Stimulated activated CD8-positive, alpha-beta memory T cell treated with anti-CD3 and anti-CD28 coated beads, Interleukin-15, amount 100 ng/mL, for 1 hour (primary cell): Measurements from ENCODE around the gene ZBTB16.

Experiments used
- DNase-seq: peaks from one replicate; pipeline ENCODE4 v3.0.0-alpha.2; 2020; ENCODE audit warnings: low read depth

Gene ZBTB16

DNA sequence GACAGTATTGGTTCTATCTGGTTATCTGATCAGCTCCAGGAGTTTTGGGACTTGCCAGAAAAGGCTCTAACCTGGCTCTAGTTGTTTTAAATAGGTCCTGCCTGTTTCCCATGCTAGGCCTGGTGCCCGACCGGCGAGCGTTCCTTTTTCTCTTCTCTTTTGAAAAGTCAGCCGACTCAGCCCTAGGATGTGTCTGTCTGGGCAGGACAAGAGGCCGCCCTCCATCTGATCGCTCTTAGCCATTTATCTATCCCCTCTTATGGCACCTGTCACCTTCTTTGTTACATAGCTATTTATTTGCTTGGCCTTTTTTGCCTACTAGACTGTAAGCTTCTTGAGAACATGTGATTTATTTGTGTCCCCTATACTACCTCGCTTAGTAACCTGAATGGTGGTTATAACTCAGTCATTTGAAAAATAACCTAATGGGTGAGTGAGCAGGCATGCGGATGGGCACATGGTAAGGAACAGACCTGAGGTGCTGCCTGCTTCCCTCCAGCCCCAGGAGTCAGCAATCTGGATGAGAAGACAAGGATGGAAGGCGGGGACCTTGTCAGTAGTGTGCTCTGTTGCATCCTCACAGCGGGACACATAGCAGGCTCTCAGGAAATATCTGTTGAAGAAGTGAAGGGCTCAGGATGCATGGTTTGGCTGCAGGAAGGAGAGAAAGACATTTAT is 108.4 kb downstream of the ZBTB16 start:
- DNase-seq: no peak

DNA sequence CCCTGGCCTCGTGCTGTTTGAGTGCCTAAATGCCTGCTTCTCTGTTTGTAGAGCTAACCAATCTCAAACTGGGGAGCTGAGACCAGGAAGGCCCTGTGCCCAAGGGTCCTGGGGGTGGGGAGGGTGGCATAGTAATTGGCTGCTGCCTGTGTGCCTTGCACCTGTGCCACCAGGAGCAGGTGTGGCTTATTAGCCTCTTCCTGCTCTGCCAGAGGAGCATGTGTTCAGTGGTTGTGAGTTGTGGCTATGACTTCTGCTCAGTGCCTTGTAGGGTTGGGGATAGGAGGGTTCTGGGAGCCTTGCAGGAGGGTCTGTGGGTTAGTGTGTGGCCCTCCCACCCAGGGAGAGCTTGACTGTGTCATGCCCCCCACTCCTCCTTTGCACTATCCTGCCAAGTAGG is 109.2 kb downstream of the ZBTB16 start:
- no peak for DNase-seq

DNA sequence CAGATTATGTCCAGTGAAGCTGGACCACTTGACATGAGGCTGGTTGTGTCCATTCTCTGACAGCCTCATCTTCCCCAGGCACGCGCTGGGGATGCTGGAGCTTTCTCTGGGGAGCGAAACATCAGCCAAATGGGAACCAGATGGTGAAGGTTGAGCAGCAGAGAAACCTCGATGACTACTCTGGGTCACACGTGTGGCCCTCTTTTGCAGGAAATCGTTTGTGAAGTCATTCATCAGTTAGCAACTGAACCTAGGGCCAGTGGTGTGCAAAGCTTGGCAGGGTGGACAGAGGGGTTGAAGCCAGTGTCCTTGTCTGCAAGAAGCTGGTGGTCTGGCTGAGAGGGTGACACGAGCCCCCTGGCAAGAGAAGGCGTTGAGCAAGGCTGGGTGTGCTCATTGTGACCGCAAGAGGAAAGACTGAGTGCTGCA is 109.8 kb downstream of the ZBTB16 start:
- DNase-seq: no peak

DNA sequence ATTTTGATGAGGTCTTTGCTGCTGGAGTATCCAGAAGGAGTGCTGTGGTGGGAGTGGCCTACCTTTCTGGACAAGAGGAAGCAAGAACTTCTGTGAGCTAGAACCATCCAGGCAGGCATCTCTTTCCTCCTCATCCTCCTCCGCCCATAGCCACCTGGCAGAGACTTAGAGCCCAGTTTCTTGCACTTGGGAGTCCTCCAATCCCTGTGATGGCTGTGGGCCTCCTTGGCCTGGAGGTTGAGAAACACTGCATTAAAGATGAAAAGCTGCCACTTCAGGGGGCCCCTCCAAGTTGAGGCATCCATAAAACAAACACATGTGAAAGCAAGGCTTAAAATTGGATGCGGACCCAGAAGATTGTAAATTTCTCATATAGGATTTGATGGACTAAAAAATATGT is 110.3 kb downstream of the ZBTB16 start:
- DNase-seq: no peak

DNA sequence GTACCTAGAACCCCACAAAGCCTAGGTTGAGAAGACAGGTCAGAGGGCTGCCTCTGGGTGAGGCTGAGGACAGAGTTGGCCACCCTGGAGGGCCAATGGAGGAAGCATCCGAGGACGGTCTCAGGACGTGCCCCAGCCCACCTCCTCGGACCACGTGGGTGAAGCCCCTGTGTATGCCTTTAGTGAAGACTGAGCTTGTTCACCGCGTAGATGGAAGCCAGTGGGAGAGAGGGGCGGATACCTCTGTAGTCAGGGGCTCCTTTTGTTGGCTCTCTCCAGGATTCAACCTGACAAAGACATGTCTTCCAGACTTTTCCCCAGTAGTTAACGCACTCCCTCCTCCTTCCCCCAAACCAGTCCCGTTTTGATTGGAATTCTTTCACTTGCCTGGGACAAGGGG is 110.7 kb downstream of the ZBTB16 start:
- no peak for DNase-seq

DNA sequence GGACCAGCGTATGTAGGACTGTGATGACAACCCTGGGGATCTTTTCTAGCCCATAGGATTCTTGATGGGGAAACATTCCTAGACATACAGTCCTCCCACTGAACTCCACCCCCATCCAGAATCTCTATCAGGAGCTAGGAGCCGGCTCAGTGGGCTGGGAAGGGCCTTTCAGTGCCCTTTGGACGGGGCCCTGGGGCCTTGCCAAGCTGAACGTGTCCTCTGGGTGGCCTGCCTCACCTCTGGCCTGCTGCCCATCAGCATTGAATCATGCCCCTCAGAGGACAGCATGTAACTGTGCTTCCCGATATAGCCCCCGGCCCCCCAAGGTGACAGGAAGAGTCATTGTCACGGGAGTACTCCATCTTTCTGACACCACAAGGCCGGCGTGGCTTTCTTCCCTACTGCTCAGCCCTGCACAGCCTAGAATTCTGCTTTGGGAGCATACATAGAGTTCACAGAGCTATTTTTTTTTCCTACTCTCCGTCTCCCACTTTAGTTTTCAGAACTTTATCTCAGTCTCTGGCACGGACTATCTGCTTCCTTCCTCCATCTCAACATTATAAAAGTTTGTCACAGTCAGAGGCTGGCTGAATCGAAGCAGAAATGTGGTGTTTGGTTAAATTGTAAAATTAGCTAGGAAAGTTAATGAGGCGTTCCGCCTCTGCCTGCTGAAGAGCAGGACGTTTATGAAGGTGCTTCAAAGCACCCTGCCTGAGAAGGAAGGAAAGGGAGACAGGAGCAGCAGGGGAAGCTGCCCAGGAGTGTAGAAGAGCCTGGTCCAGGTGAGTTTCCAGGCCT is 111.9 kb downstream of the ZBTB16 start:
- no peak for DNase-seq

DNA sequence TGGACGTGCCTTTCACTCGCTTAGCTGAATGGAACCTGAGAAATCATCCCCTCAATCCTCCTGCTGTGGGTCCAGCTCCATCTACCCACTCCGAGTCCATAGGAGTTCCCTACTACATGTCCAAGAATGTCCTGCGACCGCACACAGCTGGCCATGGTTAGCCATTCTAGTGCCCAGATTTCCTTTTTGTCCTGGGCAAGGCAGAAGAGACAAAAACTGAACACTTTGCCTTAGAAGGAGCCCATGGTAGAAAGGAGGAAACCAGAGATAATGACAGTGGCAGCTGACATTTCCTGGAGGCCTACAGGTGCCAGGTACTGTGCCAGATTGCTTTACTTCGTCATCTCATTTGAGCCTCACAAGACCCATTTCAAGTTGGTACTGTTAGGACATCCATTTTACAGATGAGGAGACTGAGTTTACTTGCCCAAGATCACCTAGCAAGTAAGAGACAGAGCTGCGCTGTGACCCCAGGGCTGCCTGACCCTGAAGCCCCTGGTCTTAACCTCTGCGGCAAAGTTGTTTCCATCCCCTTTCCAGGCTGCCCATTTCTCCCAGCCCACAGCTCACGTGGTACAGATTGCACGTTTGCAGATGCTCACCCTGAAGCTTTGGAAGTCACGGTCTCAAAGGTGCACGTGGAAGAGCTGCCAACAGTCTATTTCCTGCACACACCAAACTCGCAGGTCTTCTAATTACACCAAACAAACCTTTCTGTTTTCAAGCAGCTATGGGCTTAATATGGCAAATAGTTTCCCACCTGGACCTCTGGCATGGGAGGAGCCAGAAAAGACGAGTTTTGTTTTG is 112.7 kb downstream of the ZBTB16 start:
- no peak for DNase-seq

DNA sequence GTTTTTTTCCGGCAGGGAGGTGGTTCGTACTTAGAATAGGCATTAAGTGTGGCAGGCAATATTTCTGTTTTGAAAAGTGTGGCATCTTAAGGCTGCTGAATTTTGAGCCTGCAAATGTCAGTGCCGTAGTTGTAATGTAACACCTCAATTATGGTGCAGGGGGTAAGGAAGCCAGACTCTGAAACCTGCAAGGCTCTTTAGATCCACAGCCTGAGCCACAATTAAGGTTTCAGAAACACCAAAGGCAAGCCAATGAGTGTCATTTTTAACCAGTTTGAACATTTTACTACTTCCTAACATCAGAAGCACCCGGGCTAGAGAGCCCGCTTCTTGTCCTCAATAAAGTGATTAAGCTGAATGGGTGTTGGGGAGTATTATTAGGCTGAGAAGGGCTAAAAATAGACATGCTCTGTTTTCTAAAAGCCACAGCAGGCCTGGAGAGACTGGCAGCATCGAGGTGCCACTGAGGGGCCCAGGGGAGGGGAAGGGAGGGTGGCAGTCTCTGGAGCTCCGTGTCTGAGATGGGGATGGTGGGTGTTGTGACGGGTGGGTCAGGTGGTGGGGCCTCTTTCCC is 113.4 kb downstream of the ZBTB16 start:
- no peak for DNase-seq

DNA sequence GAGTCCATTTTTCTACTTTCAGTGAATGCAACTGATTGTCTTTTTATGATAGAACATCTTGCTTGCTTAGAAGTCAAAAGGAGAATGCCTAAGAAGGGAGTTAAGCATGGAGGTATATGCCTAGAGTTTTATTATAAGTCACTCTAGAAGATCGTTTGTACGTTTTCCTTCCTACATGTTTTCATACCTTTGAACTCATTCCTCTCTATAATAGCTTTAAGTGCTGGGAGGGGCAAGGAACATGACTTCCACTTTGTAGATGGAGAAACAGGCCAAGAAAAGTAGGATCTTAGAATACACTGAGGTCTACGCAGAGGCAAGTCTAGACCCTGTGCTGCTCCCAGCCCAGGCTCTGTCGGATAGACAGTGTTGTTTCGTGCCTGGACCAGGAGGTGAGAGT is 114.3 kb downstream of the ZBTB16 start:
- no peak for DNase-seq

DNA sequence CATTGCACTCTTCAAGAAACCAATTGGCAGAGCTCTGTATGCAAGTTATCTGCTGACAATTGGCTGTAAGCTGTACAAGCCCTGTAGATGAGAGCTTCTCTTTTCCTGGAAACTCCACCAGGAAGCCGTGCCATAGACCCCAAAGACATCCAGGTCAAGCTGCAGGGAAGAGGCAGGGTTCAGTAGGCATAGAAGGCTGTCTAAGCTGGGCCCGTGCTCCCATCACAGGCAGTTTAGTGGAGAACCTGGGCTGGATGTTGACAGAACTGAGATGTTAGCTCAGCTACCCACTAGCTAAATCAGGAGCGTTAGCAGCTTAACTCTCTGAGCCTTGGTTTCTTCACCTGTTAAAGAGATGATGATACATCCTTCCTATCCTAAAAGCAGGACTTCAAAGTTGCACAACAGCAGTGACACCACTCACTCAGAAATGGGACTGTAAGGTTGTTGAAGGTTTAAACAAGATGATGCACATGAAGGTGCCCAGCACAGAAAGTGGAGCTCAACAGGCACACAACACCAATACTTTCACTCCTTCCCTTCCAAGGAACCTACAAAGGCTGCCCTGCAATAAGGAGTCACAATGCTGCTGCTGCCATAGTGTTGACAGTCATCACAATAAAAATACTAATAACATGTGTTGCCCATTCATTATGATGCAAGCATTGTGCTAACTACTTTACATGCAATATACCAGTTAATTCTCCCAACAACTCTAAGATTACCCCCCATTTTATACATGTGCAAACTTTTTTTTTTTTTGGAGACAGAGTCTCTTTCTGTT is 115.4 kb downstream of the ZBTB16 start:
- no peak for DNase-seq

DNA sequence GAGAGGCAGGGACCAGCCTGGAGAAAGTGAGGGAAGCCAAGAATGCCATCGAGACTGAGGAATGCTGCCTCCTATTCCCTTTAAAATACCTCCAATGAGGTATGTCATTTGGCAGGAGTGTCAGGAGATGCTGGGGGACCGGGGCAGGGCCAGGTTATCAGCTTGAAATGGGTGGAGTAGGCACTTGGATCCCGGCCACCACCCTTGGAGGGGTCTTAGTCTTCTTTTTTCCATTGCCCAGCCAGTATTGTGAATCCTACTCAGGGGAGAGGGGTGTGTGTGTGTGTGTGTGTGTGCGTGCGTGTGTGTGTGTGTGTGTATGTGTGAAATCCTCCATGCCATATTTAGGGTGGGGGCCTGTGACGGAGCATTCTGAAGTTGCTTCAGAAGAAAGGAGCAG is 116.2 kb downstream of the ZBTB16 start:
- no peak for DNase-seq

DNA sequence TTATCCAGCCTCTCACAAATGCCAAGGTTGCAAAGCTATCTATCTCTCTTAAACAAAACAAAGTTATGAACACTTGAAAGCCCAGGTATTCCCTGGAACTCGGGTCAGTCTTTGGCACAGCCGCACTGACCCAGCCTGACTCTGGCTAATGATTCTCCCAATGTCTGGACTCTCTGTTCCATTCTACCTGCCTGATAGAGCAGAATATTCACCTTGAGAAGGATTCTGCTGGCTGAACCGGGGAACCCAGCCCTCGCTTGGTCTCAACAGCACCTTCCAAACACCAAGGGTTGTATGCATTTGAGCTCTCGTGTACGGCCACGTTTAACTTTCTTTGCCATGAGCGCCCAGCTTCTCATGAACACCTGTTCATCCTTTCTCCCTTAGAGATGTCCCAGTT is 116.8 kb downstream of the ZBTB16 start:
- no peak for DNase-seq

DNA sequence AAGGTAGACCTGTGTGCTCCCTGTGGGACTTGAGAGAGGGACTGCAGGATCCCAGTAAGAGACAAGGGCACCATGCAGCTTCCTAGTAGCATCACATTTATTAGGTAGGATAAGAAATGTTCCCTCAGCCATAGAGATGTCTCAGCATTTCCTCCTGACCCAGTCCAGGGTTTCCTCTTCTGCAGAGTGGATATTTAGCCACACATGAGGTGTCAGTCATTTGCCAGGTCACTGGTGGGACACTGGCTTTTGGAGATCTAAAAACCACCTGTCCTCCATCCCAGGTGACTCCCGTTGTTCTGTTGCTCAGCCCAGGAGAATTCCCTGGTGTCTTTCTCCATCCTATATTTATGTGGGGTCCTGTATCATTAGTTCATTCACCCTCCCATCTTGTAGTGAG is 119.1 kb downstream of the ZBTB16 start:
- DNase-seq: no peak

DNA sequence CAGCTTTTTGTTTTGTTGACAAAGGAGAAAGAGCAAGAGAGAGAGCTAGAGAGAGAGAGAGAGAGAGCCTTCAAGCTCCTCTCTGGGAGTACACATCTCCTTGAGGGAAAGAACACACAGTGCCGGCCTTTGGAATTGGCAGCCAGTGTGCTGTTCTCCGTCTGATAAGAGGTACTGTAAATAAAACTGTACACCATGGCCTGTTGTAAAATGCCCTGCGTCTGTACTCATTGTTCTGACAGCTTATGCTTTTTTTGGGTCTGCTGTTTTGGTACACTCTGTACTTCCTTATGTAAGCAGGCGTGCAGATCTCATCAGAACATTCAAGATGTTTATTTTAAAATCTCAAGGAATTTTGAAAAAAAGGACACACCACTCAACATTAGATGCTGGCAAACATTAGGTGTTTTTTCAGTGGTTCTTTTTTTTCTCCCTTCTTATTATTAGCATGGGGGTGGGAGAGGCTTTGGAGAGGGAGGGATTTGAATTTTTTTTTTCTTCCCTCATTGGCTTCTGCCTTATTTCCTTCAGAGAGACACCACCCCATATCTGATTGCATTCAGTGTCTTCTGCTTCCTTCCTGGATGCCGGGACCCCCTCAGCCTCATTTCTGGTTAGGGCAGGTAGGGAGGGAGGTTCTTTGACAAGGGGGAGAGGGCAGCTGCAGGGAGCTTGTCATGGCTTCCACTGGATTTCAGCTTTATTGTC is 119.9 kb downstream of the ZBTB16 start:
- DNase-seq: no peak

DNA sequence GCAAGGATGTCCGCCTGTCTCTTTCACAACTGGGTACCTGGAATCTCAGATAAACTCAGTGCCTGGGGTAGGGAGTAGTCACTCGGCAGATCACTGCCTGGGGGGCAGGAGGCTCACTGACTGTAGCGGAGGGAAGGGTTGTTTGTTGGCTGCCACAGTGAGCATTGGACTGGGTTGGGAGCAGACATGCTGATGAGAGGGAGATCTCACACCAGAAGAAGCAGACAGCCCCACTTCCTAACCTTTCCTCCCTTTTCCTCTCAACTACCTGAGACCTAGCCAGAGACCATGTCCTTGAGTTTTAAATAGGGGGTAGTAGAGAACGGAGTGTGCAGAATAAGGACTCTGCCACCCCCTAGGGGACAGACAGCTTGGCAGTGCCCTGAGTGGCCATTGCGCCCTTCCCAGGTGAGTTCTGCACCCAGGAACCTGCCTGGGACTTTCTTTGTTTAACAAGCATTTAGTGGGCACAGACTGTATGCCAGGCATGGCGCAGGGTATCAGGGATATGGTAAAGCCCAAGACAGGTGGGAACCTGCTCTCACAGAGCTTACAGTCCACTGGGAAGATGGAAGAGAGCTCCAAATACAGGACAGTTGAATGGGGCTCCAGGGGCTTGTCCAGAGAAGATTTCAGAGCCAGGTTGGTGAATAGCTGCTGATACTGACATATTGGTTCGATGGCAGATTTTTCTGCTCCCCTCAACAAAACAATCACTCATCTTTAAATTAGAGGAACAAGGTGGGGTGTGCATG is 121.0 kb downstream of the ZBTB16 start:
- DNase-seq: no peak

DNA sequence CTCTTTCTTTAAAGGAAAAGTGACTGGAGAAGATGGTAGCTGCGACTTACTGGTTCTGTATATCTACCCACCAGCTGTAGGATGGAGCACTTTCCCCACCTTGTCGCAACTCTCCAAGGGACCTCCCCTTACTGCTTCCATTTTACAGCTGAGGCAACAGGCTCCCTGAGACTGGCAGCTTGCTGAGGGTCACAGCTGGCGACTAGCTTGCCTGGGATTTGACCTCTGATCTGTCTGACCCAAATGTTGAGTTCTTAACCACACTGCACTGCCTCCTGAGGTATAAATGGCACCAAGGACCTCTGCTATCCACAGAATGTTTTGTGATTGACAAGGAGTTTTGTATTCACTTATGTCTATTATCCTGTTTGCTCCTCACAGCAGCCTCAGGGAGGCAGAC is 121.7 kb downstream of the ZBTB16 start:
- DNase-seq: no peak

DNA sequence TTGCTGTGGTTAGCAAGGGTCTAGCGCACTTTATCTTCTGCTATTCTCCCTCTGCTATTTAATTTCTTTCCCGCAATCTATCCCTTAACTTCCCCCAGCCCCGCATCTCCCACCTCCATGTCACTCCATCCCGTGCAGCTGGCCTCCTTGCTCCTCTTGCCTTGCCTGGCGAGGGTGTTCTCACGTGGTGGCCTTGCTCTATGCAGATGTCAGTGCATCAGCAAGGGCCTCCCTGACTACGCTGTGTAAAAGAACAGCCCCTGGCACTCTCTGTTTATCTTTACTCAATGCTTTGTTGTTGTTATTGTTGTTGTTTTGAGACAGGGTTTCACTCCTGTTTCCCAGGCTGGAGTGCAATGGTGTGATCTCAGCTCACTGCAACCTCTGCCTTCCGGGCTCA is 122.2 kb downstream of the ZBTB16 start:
- DNase-seq: no peak

DNA sequence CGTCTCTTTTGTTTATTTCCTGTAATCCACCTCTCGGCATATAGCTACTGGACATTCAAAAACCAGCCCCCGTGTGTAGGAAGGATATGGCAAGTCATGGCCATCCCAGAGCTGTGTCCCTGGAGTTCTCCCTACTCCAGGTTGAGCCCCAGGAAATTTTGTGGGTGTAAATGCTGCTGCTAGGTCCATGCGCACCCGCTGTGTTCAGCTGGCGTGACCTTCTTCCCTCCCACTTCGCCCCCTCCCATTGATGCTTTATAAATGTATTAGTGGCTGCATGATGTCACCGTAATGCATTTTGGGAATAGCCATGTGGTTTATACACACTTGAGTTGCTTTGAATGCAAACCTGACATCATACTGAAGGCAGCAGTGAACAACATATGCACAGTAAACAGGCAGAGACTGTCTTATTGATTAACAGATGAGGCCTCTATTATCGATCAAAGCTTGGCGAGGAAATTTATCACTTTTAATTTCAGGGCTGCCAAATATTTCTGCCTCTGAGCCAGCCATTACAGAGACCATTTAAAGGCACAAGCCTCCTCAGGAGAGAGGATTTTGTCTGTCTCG is 123.0 kb downstream of the ZBTB16 start:
- DNase-seq: no peak

DNA sequence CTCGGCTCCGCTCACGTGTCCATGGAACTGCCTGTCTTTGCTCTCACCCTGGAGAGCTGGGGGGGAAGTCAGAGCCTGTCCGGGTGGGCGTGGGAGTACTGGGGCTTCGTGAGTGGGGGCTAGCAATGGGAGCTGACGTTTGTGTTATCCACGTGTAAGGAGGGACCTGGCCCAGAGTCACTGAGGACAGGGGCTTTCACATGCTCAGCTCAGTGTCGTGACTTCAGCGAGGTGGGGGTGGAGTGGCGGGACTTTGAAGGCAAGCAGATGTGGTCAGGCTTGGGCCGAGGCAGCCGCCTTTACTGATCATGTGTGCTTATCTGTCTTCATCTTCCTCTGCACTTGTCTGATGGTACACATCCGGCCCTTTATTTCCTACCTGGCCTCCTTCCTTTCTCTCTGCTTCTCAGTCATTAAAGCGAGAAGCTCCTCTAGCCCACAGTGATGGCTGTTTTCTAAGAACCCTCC is 123.6 kb downstream of the ZBTB16 start:
- peak; percentile 30 for DNase-seq

DNA sequence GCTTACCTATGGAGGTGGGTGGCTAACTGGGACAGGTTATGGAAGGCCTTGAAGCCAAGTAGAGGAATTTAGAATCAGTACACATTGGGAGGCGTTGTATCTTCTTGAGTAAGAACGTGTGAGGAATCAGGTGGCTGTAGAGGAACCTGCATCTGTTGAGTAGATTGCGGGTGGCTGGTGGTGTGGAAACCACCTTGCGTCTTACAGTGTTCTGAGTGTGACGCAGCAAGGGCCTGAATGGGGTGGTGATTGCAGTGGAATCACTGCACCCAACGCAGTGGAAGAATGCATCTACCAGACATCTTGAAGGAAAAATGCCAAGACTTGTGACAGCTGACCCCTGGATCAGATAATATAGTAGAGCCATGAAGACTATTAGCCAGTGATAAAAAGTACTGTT is 125.9 kb downstream of the ZBTB16 start:
- DNase-seq: no peak
